Skin epidermis (tissue), 12 donors: Measurements from ENCODE around the gene OS9.

Experiments
- H3K27ac ChIP-seq, 21 experiments: fragments of 200-600 bp; sonication (generic) in 11 of 21; one replicate each; pipeline ENCODE4 v1.5.0; 2020; ENCODE audit warnings: mild to moderate bottlenecking in 3 of 21, inconsistent platforms in 2 of 21, moderate library complexity in 2 of 21
- H3K4me3 ChIP-seq, 7 experiments: fragments of 200-600 bp; sonication (generic) in 2 of 7; one replicate each; pipeline ENCODE4 v1.5.0; 2020; ENCODE audit warnings: inconsistent platforms in 2 of 7, mild to moderate bottlenecking in 2 of 7, moderate library complexity in 1 of 7

Gene OS9

DNA sequence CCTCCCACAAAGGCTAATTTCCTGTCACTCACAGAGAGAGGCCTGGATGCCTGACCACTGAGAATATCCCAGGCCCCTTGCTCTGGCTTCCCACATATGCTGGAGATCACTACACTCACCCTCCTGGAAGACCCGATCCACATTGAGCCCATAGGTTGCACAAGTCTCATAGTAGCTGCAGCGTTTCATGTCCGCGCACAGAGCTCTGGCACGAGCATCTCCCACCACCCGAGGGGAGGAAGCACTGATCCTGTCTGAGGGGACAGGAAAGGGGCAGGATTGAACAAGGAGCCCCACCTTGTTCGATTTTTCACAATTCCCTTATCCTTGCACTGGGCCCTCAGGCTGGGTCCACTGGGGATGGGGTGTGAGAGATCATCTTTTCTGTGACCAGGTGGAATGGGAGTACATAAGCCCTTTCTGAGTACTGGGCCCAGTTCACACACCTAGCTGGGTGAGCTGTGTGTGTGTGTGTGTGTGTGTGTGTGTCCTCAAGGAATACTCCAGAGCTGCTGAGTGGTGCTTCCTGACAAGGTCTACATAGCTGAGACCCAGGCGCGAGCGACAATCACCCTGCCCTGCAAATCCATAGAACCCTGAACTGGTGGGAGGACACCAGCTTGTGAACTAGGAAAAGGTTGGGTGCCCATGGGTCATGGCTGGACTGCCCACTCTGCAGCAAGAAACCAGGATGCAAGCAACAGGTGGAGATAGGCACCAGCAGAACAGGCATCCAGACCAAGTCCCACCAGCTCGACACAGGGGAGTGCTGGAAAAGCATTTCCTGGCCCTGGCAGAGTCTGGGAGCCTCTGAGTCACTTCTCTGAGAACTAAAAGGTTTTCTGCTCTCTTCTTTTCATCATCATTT is 39.0 kb downstream of the OS9 start:
- H3K27ac ChIP-seq: no peak overlapping the region
- H3K4me3 ChIP-seq: no peak overlapping the region

DNA sequence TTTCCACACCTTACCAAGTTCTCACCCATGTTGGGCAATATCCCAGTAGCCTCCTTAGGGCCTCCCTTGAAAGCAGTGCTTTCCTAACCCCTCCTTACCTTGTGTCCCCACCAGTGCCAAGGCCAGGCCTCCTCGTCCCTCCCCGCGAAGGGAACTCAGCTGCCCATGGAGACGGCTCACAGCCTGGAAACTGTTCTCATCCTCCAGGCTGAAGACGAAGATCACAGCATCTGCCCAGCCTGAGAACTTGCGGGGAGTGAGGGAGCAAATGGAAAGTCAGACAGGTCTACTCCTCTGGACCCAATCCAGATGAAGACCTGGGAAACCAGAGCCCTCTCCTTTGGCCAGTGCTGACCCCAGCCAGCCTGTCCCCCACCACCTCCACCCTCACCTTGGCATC is 40.0 kb downstream of the OS9 start:
- Histone ChIP-seq H3K27ac (no peak overlapping the region), H3K4me3 (no peak overlapping the region)

DNA sequence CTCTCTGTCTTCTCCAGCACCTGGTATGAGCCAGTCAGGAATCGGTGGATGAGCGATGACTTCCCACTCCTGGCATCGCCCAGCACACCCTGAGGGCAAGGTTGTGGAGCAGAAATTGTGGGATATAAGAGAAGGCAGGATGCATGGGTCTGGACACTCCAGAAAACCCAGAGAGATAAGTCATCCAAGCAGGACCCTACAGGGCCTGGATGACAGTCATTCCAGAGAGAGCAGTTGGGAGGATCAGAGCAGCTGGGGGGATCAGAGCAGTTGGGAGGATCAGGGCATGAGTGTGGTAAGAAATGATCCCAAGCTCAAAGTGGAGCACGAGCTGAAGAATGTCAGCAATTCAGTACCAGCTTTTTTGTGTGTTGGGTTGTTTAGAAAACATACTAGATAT is 40.7 kb downstream of the OS9 start:
- Histone ChIP-seq H3K27ac (no peak overlapping the region), H3K4me3 (no peak overlapping the region)

DNA sequence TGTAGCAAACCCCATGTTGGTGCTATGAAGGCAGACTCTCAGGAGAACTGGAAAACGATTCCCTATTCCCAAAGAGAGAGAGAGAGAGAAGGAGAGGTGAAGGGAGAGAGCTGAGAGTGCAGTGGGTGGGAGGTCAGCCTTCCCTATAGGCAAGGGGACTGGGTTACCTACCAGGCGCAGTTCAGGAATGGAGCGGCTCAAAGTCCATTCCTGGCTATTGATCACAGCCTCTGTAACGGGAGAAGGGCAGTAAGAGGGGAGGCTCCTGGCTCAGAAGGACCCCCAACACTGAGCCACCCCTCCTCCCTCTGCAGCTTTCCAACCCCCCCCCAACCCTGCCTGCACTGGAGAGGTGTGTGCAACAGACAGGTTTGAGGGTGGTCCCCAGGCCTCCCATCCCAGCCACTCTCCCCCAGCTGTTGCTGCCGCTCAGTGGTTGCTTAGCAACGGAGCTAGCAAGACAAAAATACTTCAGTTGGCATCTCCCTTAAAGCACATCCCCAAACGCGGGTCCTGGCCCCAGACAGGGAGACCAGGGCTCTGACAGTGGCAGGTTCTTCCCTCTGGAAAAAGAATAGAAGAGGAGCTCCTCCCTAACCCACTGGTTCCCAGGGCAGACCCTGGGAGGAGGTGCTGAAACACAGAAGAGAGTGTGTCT is 41.4 kb downstream of the OS9 start:
- no peak overlapping the region for H3K4me3 ChIP-seq
- H3K27ac ChIP-seq: no peak overlapping the region

DNA sequence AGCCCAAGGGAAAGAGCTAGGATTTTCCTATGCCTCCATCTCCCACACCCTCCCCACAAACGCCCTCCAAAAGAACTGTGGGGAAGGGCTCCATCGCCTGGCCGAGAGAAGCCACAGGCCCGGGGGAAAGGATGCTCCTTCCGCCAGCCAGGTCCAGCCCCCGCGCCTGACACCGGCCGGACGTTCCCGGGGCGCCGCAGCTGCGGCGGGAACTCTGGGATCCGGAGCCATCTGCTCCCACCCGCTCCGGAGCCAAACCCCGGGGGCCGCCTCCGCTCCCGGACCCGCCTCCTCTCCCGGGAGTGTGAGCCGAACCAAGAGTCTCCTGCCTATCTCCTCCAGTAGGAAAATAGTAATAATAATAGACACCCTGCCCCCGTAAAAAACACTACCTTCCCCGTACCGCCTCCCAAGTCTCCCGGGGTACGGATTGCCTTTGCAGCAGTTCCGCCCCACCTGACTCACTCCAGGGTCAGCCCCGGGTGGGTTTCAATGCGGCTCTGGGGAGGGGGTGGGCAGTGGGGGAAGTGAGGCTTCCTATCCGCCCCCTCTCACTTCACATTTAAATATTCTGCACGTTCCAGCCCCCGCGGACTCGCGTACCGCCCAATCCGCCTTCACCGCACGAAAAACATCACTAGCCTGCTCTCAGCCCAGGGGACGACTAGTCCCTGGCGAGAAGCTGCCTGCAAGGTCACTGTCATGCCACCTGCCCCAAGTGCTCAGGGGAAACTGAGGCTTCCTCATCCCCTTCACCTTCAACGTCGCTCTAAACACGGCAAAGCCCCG is 42.2 kb downstream of the OS9 start:
- no peak overlapping the region for H3K4me3 ChIP-seq
- no peak overlapping the region for H3K27ac ChIP-seq

DNA sequence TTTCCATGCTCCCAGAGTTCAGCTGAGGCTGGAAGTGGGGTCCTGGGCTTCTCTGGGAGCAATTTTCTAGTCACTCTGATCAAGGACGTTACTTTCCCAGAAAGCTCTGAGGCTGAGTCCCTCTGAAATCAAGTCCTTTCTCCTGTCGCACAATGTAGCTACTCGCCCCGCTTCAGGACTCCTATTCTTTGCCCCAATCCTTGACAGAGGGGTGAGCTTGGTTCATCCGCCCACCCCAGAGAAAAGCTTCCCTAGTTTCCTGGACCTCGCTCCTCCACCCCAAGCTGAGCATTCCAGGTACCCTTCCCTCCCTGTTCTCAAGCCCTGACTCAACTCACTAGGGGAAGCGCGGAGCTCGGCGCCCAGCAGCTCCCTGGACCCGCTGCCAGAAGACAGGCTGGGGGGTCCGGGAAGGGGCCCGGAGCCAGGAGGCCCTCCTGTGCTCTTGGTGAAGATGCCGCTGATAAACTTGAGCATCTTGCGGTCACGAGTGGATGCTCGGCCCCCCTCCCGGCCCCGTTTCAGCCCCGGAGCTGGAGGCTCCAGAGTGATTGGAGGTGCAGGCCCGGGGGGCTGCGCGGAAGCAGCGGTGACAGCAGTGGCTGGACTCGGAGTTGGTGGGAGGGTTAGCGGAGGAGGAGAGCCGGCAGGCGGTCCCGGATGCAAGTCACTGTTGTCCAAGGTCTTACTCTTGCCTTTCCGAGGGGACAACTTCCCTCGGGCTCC is 43.0 kb downstream of the OS9 start:
- peak overlapping the region in 1 of 7 experiments; percentile 13 for H3K4me3 ChIP-seq
- no peak overlapping the region for H3K27ac ChIP-seq

DNA sequence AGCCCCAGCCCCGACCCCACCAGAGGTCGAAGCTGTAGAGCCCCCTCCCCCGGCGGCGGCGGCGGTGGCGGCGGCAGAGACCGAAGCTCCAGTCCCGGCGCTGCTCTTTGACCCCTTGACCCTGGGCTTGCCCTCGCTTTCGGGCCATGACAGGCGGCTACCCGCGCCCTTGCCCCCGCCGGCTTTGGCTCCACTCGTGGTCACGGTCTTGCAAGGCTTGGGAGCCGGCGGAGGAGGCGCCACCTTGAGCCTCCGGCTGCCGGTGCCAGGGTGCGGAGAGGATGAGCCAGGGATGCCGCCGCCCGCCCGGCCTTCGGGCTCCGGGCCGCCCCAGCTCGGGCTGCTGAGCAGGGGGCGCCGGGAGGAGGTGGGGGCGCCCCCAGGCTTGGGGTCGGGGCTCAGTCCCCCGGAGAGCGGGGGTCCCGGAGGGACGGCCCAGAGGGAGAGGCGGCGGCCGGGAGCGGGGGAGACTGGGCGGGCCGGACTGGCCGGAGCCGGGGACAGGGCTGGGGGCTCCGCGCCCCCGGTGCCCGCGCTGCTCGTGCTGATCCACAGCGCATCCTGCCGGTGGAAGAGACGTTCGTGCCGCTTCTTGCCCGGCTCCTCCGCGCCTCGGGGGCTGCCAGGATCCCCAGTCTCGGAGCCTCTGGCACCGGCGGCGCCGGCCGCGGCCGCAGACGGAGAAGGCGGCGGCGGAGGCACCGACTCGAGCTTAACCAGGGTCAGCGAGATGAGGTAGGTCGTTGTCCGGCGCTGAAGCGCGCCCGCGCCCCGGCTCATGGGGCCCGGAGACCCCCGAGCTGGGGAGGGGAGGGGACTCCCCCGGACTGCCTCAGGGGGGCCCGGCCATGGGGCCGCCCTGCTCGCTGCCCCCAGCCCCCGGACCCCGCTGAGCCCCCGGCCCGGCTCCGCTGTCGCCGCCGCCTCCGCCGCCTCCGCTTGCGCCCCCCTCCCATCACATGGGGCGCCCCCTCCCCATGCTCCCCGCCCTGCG is 43.8 kb downstream of the OS9 start:
- Histone ChIP-seq H3K27ac (peak overlapping the region in 1 of 21 experiments; percentile 21), H3K4me3 (peak overlapping the region in 5 of 7 experiments; percentile 13 to 37 (median 25))

DNA sequence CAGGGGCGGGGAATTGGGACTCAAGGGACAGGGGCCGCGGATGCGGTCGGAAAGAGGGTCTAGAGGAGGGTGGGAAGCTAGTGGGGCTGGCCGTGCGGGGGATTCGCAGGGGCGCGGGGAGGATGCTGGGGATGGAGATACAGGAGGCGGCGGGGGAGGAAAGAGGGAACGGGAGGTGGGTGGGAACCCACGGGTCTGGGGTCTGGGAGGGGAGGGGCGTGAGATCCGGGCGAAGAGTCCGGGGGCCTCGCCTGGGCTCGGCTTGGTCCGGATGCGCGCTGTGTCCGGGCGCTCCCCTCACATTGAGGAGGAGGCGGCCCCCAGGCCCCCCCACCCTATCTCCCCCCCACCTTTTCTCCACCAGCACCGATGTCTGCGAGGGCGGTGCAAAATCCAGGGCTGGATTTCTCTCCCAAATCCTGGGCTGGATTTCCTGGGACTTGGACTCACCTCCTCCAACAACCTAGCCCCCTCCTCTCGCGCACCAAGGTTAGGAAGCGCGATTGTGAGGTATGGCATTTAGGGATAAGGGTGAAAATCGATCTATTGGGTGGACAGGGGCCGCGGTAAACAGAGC is 44.8 kb downstream of the OS9 start, which contains the start of gene AGAP2:
Gene AGAP2 (minus strand): TSS at position 82 of the 577 bp plus-strand sequence. CDS start 496 bp downstream, outside the sequence.
- Histone ChIP-seq H3K4me3 (peak within 1 kb of the TSS in 5 of 7 experiments; percentile 13 to 37 (median 25)), H3K27ac (peak within 1 kb of the TSS in 3 of 21 experiments; percentile 20 to 55 (median 21))

DNA sequence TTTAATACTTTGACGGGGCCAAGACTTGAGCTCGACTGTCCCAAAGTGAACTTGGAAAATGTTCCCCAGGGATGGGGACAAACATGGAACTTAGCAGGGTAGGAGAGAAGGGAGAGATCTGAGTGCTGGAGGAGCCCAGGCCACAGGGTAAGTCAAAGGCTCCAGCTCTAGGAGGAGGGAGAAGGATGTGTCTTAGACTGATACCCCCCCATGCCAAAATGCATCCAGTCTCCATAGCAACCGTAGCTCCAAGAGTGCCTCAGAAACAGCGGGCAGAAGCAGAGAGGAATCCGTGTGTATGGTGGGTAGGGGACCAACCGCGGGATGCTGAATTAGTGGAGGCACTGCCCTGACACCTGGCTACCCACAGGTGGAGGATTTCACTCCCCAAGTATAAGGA is 45.5 kb downstream of the OS9 start:
- no peak overlapping the region for H3K4me3 ChIP-seq
- H3K27ac ChIP-seq: peak overlapping the region in 2 of 21 experiments; percentile 20 to 55

DNA sequence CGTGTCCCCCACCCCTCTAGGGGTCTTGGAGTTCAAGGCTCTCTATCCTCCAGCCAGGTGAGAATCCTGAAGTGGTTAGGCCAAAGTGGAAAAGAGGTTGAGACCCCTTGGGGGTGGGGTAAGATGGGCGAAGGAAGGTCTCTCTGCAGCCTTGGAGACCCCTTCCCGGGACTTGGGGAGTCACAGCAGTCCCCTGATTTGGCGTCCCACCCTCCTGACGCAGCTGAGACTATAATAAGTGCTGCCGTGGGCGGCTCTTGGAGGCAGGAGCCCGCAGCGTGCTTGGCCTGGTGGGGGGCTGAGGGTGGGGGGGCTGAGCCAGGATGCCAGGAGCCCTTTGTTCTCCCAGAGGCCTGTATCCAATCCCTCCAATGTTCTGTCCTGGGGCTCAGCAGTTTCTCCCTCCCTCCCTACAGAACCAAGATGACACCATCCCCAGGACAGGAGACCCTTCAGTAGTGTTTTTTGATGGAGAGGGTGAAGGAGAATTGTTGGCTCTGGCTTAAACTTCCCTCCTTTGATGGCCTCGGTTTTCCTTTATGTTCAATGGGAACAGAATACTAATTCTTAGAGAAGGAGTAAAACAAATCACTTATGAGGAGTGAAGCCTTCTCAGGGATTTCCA is 46.1 kb downstream of the OS9 start:
- Histone ChIP-seq H3K27ac (peak overlapping the region in 5 of 21 experiments; percentile 24 to 86 (median 73)), H3K4me3 (no peak overlapping the region)

DNA sequence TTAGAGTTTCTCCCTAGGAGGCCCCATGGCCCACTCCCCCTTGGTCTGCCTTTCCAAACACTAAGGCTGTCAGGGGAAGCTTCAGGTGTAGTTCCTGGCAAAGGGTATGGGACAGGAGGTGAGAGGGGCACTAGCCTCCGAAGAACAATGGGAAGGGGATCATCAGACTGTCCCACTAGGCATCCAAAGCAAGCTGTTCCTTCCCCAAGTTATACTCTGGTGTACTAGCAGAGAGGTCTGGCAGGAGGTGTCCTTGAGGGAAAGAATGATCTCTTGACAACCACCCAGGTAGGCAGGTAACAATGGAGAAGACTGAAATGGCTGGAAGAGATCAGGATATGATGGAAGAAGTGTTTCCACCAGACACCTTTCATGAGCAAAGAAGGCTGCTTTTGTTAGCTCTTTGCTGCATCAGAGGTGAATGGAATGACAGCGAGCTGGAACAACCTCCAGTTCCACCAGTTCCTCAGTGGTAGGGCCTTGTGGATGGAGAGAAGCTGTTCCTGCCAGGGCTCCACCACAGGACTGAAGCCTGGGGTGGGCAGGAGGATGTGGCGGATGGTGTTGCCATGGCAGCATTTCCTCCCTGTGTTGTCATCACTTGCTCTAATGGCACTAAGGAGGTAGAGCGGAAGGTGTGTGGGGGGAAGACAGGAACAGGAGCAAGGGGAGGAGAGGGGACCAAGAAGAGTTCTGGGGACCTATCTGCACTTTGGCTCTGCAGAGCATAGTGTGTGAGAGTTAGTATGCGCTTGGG is 46.9 kb downstream of the OS9 start:
- peak overlapping the region in 13 of 21 experiments; percentile 24 to 87 (median 65) for H3K27ac ChIP-seq
- peak overlapping the region; percentile 2 to 45 (median 31) for H3K4me3 ChIP-seq

DNA sequence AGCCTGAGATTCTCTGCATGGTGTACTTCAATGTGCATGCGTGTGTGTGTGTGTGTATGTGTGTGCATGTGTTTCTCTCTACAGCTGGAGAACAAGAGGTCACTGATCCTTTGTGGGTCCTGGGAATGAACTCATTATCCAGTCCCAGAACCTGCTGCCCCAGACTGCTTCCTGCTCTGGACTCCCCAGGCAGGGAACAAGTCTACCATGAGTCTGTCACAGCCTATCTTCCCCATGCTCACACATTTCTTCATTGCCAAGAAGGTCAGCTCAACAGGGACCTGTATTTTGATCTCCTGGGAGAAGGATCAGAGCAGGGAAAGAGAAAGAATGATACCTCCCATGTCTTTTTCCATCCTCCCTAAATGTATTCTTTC is 47.5 kb downstream of the OS9 start:
- Histone ChIP-seq H3K27ac (peak overlapping the region in 16 of 21 experiments; percentile 3 to 87 (median 63)), H3K4me3 (peak overlapping the region; percentile 2 to 45 (median 31))

DNA sequence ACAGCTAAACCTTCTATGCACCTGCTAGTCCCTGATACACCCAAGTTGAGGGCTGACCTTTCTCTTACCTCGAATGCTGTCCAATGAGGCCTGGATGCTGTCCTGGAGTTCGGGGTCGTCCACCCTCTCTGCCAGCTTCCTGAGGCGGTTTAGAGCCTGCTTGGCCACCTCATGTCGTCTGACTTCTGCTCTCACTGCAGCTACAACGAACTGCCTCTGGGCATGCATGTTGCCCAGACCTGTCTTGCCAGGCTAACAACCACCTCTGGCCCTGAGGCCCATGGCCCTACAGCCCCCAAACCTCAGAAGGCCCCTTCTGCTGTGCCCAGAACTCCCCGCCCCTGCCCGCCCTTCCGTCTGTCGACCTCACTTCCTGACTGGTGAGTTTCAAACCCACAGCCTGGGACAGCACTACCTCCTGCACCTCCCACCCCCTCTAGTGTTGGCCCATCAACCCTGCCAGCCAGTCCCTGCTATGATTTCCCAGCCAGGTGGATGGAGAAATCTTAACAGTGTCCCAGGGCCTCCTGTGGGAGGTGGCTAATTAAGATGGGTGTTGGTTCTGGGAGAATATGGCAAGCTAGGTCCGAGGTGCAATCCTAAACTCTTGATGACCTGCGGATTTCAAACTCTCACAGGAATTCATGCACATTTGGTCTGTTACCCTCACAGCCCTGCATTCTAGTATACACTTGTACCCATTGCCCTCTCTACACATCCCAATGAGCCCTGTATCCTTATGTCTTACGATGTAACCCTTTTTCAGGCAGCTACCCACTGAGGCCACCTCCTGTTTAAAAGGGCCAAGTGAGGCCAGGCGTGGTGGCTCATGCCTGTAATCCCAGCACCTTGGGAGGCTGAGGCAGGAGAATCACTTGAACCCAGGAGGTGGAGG is 48.2 kb downstream of the OS9 start:
- Histone ChIP-seq H3K27ac (peak overlapping the region in 16 of 21 experiments; percentile 3 to 87 (median 63)), H3K4me3 (peak overlapping the region; percentile 2 to 45 (median 31))

DNA sequence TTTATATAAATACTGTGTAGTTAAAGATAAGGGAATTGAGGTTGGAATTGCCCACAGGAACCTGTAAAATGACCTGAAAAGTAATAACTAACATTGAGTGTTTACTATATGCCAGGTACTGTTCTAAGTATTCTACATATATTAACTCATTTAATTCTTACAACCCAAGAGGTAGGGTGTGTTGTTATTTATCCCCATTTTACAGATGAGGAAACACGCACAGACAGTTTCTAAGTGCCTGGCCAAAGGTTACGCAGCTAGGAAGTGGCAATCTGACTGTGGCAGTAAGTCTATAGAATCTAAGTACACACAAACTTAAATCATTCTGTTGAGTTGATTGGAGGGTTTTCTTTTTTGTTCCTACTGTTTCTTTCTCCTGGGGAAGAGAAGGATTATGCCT is 49.8 kb downstream of the OS9 start:
- Histone ChIP-seq H3K27ac (peak overlapping the region in 3 of 21 experiments; percentile 94 to 98 (median 95)), H3K4me3 (no peak overlapping the region)

DNA sequence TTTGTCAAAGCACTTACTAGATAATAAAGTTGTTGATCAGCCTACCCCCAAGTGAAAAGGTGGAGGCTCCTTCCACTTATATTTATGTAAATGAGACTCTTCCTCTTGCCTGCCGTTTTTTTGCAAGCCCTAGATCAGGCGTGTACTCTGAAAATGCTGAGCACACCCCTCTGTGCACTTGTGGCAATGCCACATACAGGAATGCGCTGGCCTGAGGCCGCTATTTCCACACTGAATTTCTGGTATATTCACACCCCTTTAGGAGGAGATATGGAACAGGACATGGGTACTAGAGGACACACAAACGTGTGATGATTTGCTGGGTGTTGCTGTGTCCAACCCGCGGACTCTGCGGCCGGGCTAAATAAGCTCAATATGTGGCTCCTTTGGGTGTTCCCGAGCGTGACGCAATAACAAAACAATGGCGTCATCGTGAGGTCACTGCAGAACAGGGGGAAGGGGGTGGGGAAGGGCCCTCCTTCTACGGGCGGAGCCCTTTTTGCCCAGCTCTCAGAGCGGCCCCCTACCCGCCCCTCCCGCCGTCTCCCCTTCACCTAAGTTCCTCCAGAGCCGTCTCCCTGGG is 50.4 kb downstream of the OS9 start:
- H3K27ac ChIP-seq: peak overlapping the region in 20 of 21 experiments; percentile 69 to 99 (median 98)
- H3K4me3 ChIP-seq: peak overlapping the region; percentile 60 to 85 (median 64)
